ENCODE data around the gene PLEKHJ1.

- TF ChIP-seq EZH2phosphoT487 (IDR thresholded peaks at IDR 0.05; ENCODE audit: borderline replicate concordance), result no peak
- TF ChIP-seq, protein P1, sequence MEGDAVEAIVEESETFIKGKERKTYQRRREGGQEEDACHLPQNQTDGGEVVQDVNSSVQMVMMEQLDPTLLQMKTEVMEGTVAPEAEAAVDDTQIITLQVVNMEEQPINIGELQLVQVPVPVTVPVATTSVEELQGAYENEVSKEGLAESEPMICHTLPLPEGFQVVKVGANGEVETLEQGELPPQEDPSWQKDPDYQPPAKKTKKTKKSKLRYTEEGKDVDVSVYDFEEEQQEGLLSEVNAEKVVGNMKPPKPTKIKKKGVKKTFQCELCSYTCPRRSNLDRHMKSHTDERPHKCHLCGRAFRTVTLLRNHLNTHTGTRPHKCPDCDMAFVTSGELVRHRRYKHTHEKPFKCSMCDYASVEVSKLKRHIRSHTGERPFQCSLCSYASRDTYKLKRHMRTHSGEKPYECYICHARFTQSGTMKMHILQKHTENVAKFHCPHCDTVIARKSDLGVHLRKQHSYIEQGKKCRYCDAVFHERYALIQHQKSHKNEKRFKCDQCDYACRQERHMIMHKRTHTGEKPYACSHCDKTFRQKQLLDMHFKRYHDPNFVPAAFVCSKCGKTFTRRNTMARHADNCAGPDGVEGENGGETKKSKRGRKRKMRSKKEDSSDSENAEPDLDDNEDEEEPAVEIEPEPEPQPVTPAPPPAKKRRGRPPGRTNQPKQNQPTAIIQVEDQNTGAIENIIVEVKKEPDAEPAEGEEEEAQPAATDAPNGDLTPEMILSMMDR (conservative IDR thresholded peaks at IDR 0.05; ENCODE audit: low read length), result no peak
Observed at GRCh38 chr19:2282062-2282861, 46.1 kb upstream of the PLEKHJ1 start, which contains the start of gene PEAK3.

Data from Loucy (cell line).